Neural crest cell (in vitro differentiated cells): ENCODE results near the gene SGK1. TPM values are rescaled to one million over a fixed set of nuclear protein-coding genes. Genes with fewer than 3 reads are reported as not detected.

Source experiments
- DNase-seq: peaks from one replicate; pipeline ENCODE4 v3.0.0; 2021; ENCODE audit warnings: low read depth, mixed read lengths, low spot score
- H3K27ac Mint-ChIP-seq: one replicate; pipeline ENCODE4 v1.8.0; 2021; ENCODE audit warnings: mild to moderate bottlenecking, mixed read lengths; ENCODE audit not compliant: unreplicated experiment
- H3K27me3 Mint-ChIP-seq: 2 replicates; pipeline ENCODE4 v1.8.0; 2021; ENCODE audit warnings: low read depth, mild to moderate bottlenecking, mixed read lengths
- H3K36me3 Mint-ChIP-seq: 2 replicates; pipeline ENCODE4 v1.8.0; 2021; ENCODE audit warnings: low read depth, mild to moderate bottlenecking, mixed read lengths
- H3K4me1 Mint-ChIP-seq: 2 replicates; pipeline ENCODE4 v1.8.0; 2021; ENCODE audit warnings: mixed read lengths
- H3K4me3 Mint-ChIP-seq: one replicate; pipeline ENCODE4 v1.8.0; 2021; ENCODE audit warnings: mild to moderate bottlenecking, mixed read lengths
- H3K9me3 Mint-ChIP-seq: 2 replicates; pipeline ENCODE4 v1.8.0; 2021; ENCODE audit warnings: mixed read lengths
- CTCF ChIP-seq: fragments of 200-600 bp; sonication (generic); conservative IDR thresholded peaks from 2 replicates; pipeline ENCODE4 v1.5.0; 2021; ENCODE audit warnings: antibody characterized with exemption, mild to moderate bottlenecking
- total RNA-seq: library from RNA; stranded (reverse); gene quantifications from 2 replicates; pipeline ENCODE4 v1.2.1, GENCODE V29; 2021

Gene SGK1
- total RNA-seq, 1 donor from 2014 or later, result 5.9 TPM

GRCh38 chr6:134291156-134291555, 26.8 kb downstream of the SGK1 start:
- Mint-ChIP-seq H3K4me3 (no peak overlapping the region), H3K9me3 (no peaks in the 10 kb centered on the region), H3K4me1 (no peaks in the 10 kb centered on the region)

GRCh38 chr6:134289204-134289575, 28.7 kb downstream of the SGK1 start:
- no peak for TF ChIP-seq CTCF
- Mint-ChIP-seq H3K4me1 (no peaks in the 10 kb centered on the region), H3K27ac (no peak overlapping the region), H3K27me3 (no peaks in the 10 kb centered on the region), H3K9me3 (no peaks in the 10 kb centered on the region), H3K4me3 (no peak overlapping the region), H3K36me3 (no peaks in the 10 kb centered on the region)
- no peak for DNase-seq

More at GRCh38 chr6:134291156-134291555, 26.8 kb downstream of the SGK1 start:
- no peak for DNase-seq
- no peaks in the 10 kb centered on the region for H3K27me3 Mint-ChIP-seq
- no peak overlapping the region for H3K27ac Mint-ChIP-seq
- no peak for TF ChIP-seq CTCF
- no peaks in the 10 kb centered on the region for H3K36me3 Mint-ChIP-seq

- Mint-ChIP-seq H3K36me3 (no peaks in the 10 kb centered on the region), H3K27me3 (no peaks in the 10 kb centered on the region), H3K4me3 (no peak overlapping the region), H3K27ac (no peak overlapping the region), H3K4me1 (no peaks in the 10 kb centered on the region), H3K9me3 (no peaks in the 10 kb centered on the region)
- no peak for DNase-seq
- TF ChIP-seq CTCF, result no peak
These were observed 29.2 kb downstream of the SGK1 start for GRCh38 chr6:134288538-134289203.

DNA sequence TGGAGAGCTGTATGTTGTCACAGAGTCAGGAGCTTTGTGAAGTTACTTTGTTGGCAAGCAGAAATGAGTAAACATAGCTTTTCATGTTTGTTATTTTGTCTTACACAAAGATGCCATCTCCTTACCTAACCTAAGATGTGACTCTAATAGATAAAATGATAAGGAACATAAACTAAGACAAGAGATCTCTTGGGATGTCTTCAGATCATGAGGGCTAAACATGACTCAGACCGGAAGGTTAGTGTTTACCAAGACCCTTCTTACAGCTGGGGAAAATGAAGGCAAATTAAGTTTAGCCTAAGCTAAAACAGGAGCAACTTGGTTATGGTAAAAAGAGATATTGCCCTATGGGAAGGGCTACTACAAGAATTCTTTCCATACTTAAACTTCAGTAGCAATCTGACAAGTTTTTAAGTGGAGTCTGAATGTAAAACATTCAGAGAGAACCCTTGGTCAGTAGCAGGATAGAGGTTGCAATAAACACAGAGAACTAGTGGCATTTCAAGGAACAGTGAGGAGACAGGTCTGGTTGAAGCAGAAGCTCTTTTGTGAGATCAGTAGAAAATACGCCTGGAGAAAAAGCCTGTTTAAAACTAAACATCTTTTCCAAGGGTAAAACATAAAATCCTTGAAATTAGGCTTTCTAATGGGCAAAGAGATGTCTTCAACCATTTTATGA, 29.9 kb downstream of the SGK1 start:
- H3K36me3 Mint-ChIP-seq, result no peaks in the 10 kb centered on the region
- TF ChIP-seq CTCF, result no peak
- H3K27me3 Mint-ChIP-seq, result no peaks in the 10 kb centered on the region
- no peak for DNase-seq
- H3K9me3 Mint-ChIP-seq, result no peaks in the 10 kb centered on the region
- H3K27ac Mint-ChIP-seq, result no peak overlapping the region
- no peak overlapping the region for H3K4me3 Mint-ChIP-seq
- H3K4me1 Mint-ChIP-seq, result no peaks in the 10 kb centered on the region

- Mint-ChIP-seq H3K9me3 (no peaks in the 10 kb centered on the region), H3K27ac (no peak overlapping the region), H3K36me3 (no peaks in the 10 kb centered on the region), H3K4me1 (no peaks in the 10 kb centered on the region), H3K4me3 (no peak overlapping the region), H3K27me3 (no peaks in the 10 kb centered on the region)
- DNase-seq, result no peak
- TF ChIP-seq CTCF, result no peak
These were observed 35.1 kb downstream of the SGK1 start for GRCh38 chr6:134282816-134283215.
